Activated CD8-positive, alpha-beta memory T cell treated with anti-CD3 and anti-CD28 coated beads, Interleukin-2, amount 50 U/mL, for 24 hours (primary cell): ENCODE measurements around the gene ACP2.

Source experiments
- DNase-seq: peaks from one replicate; pipeline ENCODE4 v3.0.0-alpha.2; 2020; ENCODE audit errors: extremely low read depth

Gene ACP2, protein sequence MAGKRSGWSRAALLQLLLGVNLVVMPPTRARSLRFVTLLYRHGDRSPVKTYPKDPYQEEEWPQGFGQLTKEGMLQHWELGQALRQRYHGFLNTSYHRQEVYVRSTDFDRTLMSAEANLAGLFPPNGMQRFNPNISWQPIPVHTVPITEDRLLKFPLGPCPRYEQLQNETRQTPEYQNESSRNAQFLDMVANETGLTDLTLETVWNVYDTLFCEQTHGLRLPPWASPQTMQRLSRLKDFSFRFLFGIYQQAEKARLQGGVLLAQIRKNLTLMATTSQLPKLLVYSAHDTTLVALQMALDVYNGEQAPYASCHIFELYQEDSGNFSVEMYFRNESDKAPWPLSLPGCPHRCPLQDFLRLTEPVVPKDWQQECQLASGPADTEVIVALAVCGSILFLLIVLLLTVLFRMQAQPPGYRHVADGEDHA

DNA sequence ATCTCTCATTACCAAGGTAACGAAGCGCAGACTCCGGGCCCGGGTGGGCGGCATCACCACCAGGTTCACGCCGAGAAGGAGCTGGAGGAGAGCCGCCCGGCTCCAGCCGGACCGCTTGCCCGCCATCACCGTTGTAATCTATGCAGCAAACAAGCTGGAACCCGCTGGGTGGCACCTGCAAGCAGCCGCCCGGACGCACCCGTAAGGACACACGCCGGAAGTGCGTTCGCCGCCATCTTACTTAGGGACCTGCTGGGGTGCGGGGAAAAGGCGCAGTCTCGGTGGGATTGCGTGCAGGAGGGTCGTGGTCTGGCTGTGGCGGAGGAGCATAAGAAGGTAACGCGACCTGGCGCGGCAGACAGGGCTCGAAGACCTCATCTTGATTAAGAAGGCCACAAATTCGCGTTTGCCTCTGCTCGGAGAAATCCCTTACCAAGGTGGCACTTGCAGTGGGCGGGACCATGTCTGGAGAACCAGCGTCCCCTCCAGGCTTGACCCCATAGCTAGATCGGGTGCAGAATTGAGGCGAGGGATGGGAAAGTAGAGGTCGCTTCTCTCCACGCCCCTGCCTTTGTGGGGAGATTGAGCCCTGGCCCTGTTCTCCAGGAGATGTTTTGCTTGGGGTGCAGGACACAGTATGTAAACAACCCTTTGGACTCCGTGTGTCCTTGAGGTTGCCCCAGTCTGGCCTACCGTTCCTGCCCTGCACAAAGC, at the start of gene ACP2:
Gene ACP2 (minus strand): TSS at position 151 of the 714 bp plus-strand sequence. CDS start 25 bp downstream, at position 126.
- DNase-seq = peak; percentile 68

DNA sequence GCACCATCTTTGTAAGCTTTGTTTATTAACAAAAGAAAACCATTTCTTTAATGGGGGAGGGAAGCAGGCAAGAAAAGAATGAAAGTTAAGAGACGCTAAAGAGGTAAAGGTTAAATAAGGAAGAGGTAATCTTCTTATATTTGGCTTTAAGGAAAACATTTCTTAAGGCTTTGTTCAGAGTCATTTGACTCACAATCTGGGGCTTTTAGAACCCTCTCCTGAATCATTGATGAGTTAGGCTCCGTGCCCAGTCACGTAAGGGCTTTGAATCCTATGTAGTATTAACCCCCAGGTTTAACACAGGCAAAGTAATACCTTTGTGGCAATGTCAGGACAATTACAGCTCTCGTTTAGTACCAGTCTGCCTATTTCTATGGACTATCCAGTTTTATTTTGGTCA, 47.4 kb upstream of the ACP2 start:
- DNase-seq = no peak

DNA sequence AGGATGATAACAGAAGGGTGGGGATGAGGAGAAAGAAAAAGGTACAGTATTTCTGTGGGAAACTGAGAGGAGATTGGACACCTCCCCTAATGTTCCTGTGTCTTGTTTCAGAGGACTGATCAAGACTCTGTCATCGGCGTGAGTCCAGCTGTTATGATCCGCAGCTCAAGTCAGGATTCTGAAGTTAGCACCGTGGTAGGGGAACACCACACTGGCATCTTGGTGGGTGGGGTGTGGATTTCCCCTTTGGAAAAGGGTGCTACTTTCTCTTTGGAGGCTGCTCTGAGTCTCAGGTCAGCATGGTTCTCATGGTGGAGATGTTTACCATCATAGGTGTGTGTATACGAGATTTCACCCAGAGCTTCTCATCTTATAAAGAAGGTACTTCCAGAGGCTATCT, 46.8 kb upstream of the ACP2 start:
- DNase-seq = no peak

DNA sequence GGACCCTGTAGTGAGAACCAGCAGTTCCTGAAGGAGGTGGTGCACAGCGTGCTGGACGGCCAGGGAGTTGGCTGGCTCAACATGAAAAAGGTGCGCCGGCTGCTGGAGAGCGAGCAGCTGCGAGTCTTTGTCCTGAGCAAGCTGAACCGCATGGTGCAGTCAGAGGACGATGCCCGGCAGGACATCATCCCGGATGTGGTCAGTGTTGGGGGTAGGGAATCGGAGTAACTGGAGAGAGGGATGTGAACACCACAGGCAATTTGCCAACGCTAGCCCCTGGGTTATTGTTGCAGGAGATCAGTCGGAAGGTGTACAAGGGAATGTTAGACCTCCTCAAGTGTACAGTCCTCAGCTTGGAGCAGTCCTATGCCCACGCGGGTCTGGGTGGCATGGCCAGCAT, 41.2 kb upstream of the ACP2 start:
- DNase-seq = no peak

DNA sequence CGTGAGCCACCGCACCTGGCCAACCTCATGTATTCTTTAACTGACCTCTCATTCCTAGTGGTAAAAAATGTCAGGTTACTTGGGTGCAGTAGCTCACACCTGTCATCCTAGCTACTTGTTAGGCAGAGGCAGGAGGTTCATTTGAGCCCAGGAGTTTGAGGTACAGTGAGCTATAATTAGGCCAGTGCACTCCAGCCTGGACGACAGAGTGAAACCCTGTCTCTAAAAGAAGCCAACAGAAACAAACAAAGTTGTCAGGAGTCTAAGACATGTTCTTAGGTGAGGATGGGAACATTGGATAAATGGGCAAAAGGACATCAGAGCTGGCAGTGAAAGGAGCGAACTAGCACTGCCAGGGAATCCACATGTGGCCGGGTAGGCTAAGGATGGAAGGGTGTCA, 39.5 kb upstream of the ACP2 start:
- no peak for DNase-seq

DNA sequence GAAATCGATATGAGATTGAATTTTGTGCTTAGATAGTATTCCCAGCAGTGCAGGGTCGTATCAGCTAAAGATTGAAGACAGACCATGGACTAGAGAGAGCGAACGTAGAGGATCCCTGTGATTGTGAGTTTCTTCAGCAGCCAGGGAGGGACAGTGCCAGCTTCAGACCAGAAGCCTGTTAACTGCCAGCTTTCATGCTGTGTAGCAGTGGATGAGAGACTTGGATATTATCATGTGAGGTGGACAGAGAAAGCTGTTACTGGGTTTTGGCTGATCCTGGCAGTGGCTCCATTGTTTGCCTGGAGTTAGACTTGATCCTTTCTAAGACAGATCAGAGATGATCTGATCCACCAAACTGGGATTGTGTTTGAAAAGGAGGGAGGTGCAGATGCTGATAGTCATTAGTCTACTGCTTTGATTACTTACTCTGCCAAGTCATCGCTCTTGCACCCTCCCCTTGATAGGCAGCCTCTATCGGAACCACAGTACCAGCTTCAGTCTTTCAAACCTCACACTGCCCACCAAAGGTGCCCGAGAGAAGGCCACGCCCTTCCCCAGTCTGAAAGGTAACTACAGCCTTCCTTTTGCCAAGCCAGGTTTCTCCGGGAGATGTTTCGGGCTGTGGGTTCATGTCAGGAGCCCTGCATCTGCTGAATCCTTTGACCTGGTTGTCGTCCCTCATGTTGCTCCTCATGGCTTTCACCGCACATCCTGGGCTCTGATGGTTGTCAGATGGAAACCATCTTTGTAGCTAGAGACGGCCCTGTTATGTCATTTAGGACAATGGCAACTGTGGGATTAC, 37.6 kb upstream of the ACP2 start:
- no peak for DNase-seq

DNA sequence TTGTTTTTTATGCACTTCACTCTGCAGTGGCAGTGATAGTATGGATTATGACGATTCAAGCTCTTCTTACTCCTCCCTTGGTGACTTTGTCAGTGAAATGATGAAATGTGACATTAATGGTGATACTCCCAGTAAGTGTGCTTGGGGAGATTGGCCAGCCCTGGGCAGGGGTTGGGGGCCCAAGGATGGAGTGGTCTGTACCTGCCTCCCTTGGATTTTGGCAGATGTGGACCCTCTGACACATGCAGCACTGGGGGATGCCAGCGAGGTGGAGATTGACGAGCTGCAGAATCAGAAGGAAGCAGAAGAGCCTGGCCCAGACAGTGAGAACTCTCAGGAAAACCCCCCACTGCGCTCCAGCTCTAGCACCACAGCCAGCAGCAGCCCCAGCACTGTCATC, 35.5 kb upstream of the ACP2 start:
- no peak for DNase-seq

DNA sequence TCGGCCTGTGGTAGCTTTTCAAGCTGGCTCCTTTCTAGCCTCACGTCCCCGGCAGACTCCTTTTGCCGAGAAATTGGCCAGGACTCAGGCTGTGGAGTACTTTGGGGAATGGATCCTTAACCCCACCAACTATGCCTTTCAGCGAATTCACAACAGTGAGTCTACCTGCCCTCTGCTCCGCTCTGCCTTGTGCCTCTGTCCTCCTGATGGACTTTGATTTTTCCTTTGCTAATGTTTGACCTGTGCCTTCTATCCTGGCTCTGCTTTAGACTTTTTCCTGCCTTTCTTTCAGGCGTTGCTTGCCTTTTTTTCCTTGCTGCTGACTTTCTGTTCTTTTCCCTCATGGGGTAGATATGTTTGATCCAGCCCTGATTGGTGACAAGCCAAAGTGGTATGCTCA, 33.8 kb upstream of the ACP2 start:
- no peak for DNase-seq

DNA sequence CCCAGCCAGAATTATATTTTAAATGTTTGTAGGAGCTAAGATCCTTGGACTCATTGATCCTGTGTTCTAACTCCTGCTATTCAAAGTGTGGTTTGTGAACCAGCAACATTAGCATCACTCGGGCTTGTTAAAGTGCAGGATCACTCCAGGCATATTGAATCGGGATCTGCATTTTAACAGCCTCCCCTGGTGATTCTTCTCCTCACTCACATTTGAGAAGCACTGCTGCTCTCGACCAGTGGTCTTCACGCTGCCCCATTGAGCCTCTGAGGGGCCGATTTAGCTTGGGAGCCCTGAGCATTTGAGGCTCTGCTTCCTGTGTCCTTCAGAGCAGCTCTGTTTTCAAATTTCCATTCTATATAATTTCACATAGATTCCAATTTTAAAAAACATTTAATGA, 32.2 kb upstream of the ACP2 start:
- DNase-seq = no peak

DNA sequence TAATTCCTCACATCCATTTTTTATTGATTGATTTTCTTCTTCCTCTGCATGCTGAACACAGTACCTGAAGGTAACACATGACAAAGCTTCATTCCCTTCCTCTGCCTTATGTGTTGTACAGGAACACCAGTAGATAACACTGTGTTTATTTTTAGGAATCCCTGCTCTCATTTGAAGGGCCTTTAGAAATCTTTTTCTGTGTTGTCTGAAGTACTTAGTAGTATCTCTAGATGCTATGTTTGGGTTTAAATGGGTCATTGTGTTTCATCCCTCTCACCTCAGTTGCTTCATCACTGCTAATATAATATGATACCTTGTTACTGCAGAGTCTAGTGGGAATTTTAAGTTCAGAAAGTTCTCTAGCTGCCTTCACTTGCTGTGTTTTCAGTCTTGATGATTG, 31.5 kb upstream of the ACP2 start:
- no peak for DNase-seq

DNA sequence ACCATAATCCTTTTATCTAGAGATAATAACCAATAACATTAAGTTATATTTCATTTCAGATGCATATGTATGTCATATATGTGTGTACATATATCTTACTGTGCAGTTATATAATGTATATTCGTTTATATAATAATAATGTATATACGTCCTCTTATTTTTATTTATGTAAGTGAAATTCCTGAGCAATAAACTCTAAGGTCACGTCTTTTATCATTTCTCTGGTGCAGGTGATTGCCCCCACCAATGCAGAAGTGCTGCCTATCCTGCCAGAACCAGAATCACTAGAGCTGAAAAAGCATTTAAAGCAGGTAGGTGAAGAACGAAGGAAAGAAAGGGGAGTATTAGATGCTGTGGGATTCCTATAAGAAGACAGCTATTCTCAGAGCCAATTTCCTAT, 30.2 kb upstream of the ACP2 start:
- no peak for DNase-seq

DNA sequence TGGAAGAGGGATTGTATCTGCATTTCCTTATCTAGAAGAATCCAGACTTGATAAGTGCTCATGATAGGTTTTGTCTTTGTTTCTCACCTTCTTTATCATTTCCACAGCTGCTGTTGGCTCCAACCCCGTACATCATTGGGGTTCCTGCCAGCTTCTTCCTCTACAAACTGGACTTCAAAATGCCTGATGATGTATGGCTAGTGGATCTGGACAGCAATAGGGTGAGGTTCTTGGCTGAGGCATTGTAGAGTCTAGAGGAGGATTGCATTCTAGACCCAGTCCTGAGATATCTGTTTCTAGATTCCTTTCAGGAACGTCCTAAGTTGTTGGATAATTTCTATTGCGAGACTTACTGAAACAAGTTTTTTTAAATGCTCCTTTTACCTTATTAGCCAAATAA, 29.4 kb upstream of the ACP2 start:
- DNase-seq = no peak

DNA sequence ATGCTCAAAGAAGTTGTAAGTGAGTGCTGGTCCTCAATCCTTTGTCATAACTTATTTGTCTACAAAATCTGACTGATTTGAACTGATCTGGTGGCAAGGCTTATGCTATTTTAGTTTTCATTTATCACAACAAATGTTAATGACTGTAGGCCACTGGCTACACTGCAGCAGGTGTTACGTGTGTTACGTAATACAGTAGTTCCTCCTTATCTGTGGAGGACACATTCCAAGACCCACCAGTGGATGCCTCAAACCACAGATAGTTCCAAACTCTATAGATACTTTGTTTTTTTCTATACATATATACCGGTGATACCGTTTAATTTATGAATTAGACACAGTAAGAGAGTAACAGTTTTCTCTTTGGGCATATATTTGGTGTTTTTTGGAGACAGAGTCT, 28.3 kb upstream of the ACP2 start:
- DNase-seq = no peak

DNA sequence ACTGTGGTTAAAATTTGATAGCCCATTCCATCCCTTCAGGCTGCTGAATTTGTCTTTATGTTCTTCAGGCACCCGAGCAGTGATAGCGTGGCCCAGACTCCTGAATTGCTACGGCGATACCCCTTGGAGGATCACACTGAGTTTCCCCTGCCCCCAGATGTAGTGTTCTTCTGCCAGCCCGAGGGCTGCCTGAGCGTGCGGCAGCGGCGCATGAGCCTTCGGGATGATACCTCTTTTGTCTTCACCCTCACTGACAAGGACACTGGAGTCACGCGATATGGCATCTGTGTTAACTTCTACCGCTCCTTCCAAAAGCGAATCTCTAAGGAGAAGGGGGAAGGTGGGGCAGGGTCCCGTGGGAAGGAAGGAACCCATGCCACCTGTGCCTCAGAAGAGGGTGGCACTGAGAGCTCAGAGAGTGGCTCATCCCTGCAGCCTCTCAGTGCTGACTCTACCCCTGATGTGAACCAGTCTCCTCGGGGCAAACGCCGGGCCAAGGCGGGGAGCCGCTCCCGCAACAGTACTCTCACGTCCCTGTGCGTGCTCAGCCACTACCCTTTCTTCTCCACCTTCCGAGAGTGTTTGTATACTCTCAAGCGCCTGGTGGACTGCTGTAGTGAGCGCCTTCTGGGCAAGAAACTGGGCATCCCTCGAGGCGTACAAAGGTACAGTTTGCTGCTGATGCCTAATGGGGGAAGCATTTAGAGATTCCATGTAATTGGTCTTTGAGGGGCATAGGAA, 26.1 kb upstream of the ACP2 start:
- DNase-seq = no peak

DNA sequence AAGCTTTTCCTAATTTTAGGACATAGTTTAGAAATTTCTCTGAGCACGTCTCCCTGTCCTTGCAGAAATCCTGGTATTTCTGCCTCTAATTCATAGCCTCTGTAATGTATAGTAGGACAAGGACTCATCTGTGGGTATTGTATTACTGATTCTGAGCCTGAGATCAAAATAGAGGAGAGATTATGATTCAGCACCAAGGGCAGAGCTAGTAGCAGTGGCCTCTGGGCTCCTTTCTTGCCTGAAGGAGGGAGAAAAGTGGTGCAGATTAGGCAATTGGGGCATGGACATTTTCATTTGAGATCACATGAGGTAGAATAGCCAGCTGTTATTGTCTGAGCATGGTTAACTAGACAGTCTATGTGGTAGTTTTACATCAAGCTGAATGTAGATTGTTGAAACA, 24.1 kb upstream of the ACP2 start:
- DNase-seq = no peak

DNA sequence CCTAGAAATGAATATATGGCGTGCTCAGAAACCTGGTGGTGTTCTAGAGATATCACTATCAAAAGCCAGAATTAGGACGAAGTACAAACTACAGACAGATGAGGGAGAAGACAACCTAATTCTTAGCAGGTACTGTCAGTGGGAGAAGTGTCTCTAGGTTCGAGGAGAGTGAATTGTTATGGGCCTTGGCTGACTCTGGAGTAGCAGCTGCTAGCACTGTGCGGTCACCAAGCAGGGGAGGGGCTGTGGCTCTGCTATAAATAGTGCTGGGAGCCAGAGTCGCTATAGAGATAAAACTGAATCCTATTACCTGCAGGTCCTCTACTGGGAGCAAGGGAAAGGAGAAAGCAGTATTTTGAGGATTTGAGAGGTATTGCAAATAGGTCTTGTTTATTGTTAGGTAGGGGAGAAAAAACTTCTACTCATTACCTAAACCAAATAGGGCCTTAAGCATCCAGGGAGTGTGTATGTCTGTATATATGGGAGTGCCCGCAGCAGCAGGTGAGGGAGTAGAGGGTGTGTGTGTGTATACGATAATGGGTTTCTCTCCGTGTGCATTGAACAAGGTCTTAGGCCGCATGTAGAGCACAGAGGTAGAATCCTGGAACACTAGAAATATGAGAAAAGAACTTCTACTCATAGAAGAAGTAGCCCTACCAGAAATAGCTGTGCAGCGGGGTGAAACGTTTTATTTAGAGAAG, 23.5 kb upstream of the ACP2 start:
- DNase-seq = no peak

DNA sequence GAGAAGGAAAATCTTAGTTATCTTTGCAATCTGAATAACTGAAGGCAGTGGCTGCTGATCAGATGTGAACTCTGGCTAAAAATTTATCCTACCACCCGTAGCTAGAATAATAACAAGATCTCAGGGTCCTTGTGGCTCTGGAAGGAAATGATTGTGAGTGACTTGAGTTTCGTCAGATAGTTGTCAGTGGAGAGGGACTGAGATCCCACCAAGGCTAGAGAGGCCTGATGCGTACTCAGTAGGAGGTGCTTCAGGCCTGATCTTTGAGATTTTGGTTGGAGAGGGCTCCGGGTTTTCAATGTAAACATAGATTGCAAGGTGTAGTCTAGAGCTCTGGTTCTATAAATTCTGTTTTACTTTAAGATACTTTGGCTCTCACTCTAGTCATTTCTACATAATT, 22.7 kb upstream of the ACP2 start:
- no peak for DNase-seq

DNA sequence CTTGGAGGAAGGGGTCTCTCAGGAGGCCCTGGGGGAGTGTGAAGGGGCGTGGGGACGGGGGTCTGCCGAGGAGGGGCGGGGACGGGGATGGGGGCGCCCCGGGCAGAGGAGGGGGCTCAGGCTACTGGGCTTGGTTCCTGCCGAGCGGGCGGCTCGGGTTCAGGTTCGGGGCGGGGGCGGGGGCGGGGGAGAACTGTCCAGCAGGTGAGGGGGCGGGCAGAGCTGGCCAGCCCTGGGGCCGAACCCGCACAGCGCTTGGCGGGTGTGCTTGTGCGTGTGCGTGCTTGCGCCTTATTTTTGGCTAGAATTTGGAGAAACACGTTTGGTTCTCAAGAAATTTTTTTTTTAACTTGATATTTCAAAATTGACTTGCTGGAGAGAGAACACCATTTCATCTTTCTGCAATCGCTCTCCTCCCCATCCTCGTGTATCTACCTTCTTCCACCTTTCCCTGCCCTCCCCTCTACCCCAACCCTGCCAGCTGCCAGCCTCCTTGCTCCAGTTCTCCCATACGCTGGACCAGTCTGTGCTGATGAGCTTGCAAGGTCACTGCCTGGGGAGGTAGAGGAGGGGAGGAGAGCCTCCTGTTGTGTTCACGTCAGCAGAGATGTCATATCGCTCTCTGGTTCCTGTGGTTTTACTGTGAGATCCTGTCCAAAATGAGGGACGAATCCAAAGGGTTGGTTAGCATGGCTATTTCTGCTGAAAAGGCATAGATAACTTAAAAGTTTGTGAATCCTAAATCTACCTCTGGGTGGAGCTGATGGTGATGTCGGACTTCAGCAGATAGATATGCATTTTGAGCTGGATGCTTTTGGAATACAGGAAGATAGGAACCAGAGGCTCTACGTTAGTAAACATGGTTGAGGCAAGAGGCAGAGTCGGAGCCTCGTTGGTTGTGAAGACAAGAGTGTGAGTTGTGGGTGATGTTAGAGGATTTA, 22.0 kb upstream of the ACP2 start:
- DNase-seq = no peak

DNA sequence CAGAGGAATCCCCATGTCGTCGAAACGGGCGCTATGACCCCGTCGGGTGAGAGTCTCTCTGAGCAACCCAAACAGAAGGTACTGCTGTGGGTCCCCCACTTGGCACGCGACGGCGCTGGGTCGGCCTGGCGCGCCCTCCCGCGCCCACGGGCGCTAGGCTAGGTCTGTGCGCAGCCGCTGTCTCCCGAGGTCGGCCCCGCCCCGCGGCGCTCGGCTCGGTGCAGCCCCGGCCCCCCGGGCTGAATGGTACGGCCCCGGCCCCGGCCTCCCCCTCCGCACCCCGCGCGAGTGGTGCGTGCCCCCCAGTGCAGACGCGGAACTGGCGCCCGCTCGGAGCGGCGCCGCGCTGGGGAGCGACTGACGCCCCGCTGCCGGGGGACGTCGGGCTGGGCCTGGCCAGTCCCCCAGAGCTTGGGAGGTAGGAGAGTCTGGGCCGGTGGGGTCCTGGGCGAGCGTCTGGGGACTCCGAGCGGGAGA, 21.3 kb upstream of the ACP2 start, which contains the start of gene MADD:
Gene MADD (plus strand): TSS at position 305 of the 477 bp plus-strand sequence.
- peak; percentile 68 for DNase-seq
